HepG2 (cell line): Measurements from ENCODE around the gene HLF. TPM values are rescaled to one million over a fixed set of nuclear protein-coding genes. Genes with fewer than 3 reads are reported as not detected.

ENCODE experiments used
- ATAC-seq: fragments of 200-7000 bp; cut with Tn5 transposase; 3 replicates; pipeline ENCODE4 v1.9.1; 2020; ENCODE audit warnings: mild to moderate bottlenecking, moderate library complexity
- BruUV-seq: library from RNA; stranded (reverse); fragments of 400-500 nt; replicated peaks from 2 replicates; lab custom pipeline; 2021; lab: Mats Ljungman, UMichigan
- CTCF ChIA-PET: fragments of 300-600 bp; formaldehyde crosslinking; extraction: SDS; loops from one replicate; lab custom pipeline; 2021; ENCODE audit warnings: low total read pairs, inconsistent platforms, low intra/inter-chr PET ratio; lab: Yijun Ruan, JAX
- POLR2A ChIA-PET: fragments of 350-600 bp; sonication (Branson Sonifier 250); formaldehyde crosslinking; loops from one replicate; lab custom pipeline; 2020; ENCODE audit warnings: antibody characterized with exemption, inconsistent platforms; lab: Yijun Ruan, JAX
- DNase-seq: peaks from one replicate; pipeline ENCODE4 v3.0.0-alpha.2; 2015; ENCODE audit warnings: low spot score
- FAIRE-seq: peaks from 3 replicates; lab custom pipeline; 2011; peaks lifted over from hg19 to GRCh38; lab: Jason Lieb, UNC
- H2AFZ ChIP-seq: one replicate; pipeline ENCODE4 v1.6.1; 2011; ENCODE audit warnings: low read length, inconsistent platforms
- H3K27ac ChIP-seq: fragments of 300-600 bp; 3 replicates; pipeline ENCODE4 v1.8.0; 2011; ENCODE audit warnings: mixed run types, mild to moderate bottlenecking, mixed read lengths, low read length, inconsistent platforms; ENCODE audit not compliant: insufficient read depth; ENCODE audit errors: extremely low read length
- H3K27me3 ChIP-seq, 2 experiments: fragments of 200-600 bp in 1 of 2; 2 replicates in 1 of 2; 3 replicates in 1 of 2; pipeline versions ENCODE4 v1.6.0 to v1.8.0; 2011; ENCODE audit warnings: low read length in 2 of 2, mild to moderate bottlenecking in 2 of 2, moderate library complexity in 2 of 2, inconsistent platforms in 1 of 2; ENCODE audit not compliant: insufficient read depth in 2 of 2, control insufficient read depth in 1 of 2
- H3K36me3 ChIP-seq, 2 experiments: fragments of 200-600 bp in 1 of 2; replicated peaks in 1 of 2; 2 replicates in 1 of 2; 3 replicates in 1 of 2; pipeline versions ENCODE4 v1.5.1 to v1.8.0; 2011; ENCODE audit warnings: low read length in 2 of 2, inconsistent platforms in 1 of 2; ENCODE audit not compliant: insufficient read depth in 2 of 2, control insufficient read depth in 1 of 2
- H3K4me1 ChIP-seq: 2 replicates; pipeline ENCODE4 v1.5.1; 2012; ENCODE audit warnings: low read length, inconsistent platforms; ENCODE audit not compliant: insufficient read depth
- H3K4me2 ChIP-seq: 2 replicates; pipeline ENCODE4 v1.6.0; 2011; ENCODE audit warnings: low read depth, low read length, inconsistent platforms
- H3K4me3 ChIP-seq, 3 experiments: fragments of 200-600 bp in 1 of 3; sonication (generic), shearing (Covaris generic) in 1 of 3; replicated peaks in 1 of 3; 2 replicates each; pipeline ENCODE4 v1.5.1; 2011 to 2016; ENCODE audit warnings: low read length in 3 of 3, inconsistent platforms in 2 of 3, low read depth in 2 of 3, mild to moderate bottlenecking in 2 of 3, control low read depth in 1 of 3, mixed read lengths in 1 of 3; ENCODE audit not compliant: insufficient read depth in 1 of 3
- H3K79me2 ChIP-seq: one replicate; pipeline ENCODE4 v1.6.1; 2011; ENCODE audit warnings: low read length, inconsistent platforms; ENCODE audit not compliant: insufficient read depth
- H3K9ac ChIP-seq: 2 replicates; pipeline ENCODE4 v1.6.0; 2011; ENCODE audit warnings: mild to moderate bottlenecking, low read depth, low read length, inconsistent platforms; ENCODE audit not compliant: insufficient read depth
- H3K9me3 ChIP-seq: 2 replicates; pipeline ENCODE4 v1.5.1; 2012; ENCODE audit warnings: mild to moderate bottlenecking, low read length
- H4K20me1 ChIP-seq: 2 replicates; pipeline ENCODE4 v1.6.0; 2011; ENCODE audit warnings: inconsistent platforms, mild to moderate bottlenecking, low read length, moderate library complexity; ENCODE audit not compliant: insufficient read depth
- CAMTA2 ChIP-seq: sonication (generic); formaldehyde crosslinking; IDR thresholded peaks from 2 replicates; pipeline ENCODE4 v1.4.0; 2020; ENCODE audit warnings: mild to moderate bottlenecking, missing genetic modification reagents, borderline replicate concordance
- GLI4 ChIP-seq: sonication (generic); formaldehyde crosslinking; IDR thresholded peaks from 2 replicates; pipeline ENCODE4 v1.5.1; 2020; ENCODE audit warnings: missing genetic modification reagents, mild to moderate bottlenecking, moderate library complexity, borderline replicate concordance
- IRF1 ChIP-seq: sonication (generic); formaldehyde crosslinking; IDR thresholded peaks from 2 replicates; pipeline ENCODE4 v1.4.0; 2020; ENCODE audit warnings: low read depth, mild to moderate bottlenecking, missing genetic modification reagents
- KLF12 ChIP-seq: sonication (generic); formaldehyde crosslinking; IDR thresholded peaks from 2 replicates; pipeline ENCODE4 v1.4.0; 2020; ENCODE audit warnings: missing genetic modification reagents, borderline replicate concordance
- MLXIP ChIP-seq: sonication (generic); formaldehyde crosslinking; IDR thresholded peaks from 2 replicates; pipeline ENCODE4 v1.9.0; 2021; ENCODE audit warnings: missing genetic modification reagents, borderline replicate concordance
- SKI ChIP-seq: fragments of 450-650 bp; IDR thresholded peaks from one replicate; pipeline ENCODE4 v1.6.1; 2018; ENCODE audit warnings: mild to moderate bottlenecking; ENCODE audit not compliant: partially characterized antibody
- TCF7L2 ChIP-seq: IDR thresholded peaks from 2 replicates; pipeline ENCODE4 v1.6.1; 2011; ENCODE audit warnings: mild to moderate bottlenecking, low read depth, low read length, moderate library complexity
- TRAFD1 ChIP-seq: sonication (generic); formaldehyde crosslinking; IDR thresholded peaks from 2 replicates; pipeline ENCODE4 v1.5.1; 2020; ENCODE audit warnings: missing genetic modification reagents, mild to moderate bottlenecking, borderline replicate concordance
- ZFP36 ChIP-seq: fragments of 150-350 bp; IDR thresholded peaks from 2 replicates; pipeline ENCODE4 v1.6.1; 2018; ENCODE audit warnings: borderline replicate concordance, low read length, low read depth; ENCODE audit not compliant: partially characterized antibody
- ZMYM2 ChIP-seq: sonication (generic); formaldehyde crosslinking; IDR thresholded peaks from 2 replicates; pipeline ENCODE4 v1.8.0; 2022; ENCODE audit warnings: mild to moderate bottlenecking, missing genetic modification reagents
- ZNF292 ChIP-seq: sonication (generic); formaldehyde crosslinking; IDR thresholded peaks from 2 replicates; pipeline ENCODE4 v1.8.1; 2022; ENCODE audit warnings: mild to moderate bottlenecking, low read depth, missing genetic modification reagents, borderline replicate concordance
- ZNF343 ChIP-seq: sonication (generic); formaldehyde crosslinking; IDR thresholded peaks from 2 replicates; pipeline ENCODE4 v1.4.0; 2020; ENCODE audit warnings: mild to moderate bottlenecking, missing genetic modification reagents
- ZNF572 ChIP-seq: sonication (generic); formaldehyde crosslinking; IDR thresholded peaks from 2 replicates; pipeline ENCODE4 v1.5.1; 2020; ENCODE audit warnings: mild to moderate bottlenecking, missing genetic modification reagents
- ZNF710 ChIP-seq: sonication (generic); formaldehyde crosslinking; IDR thresholded peaks from 2 replicates; pipeline ENCODE4 v1.5.0; 2020; ENCODE audit warnings: mild to moderate bottlenecking, missing genetic modification reagents, borderline replicate concordance
- ZNF747 ChIP-seq: sonication (generic); formaldehyde crosslinking; IDR thresholded peaks from 2 replicates; pipeline ENCODE4 v1.8.1; 2023; ENCODE audit warnings: missing genetic modification reagents, mild to moderate bottlenecking, borderline replicate concordance
- WGBS: methylation state at CpG from one replicate; pipeline ENCODE4 v1.1.6; 2017; ENCODE audit warnings: low lambda C conversion rate; 5-methylcytosine and 5-hydroxymethylcytosine counted together
- in situ Hi-C: cut with HindIII; loops from 2 replicates; pipeline ENCODE4 v1.10.0; 2017; ENCODE audit warnings: low pct_unique_long_range_greater_than_20kb; ENCODE audit not compliant: extremely low pct_ligation_motif_present
- intact Hi-C: fragments of 100-400 bp; cut with micrococcal nuclease; formaldehyde crosslinking; loops from one replicate; pipeline ENCODE4 v1.10.0; 2022; ENCODE audit not compliant: unreplicated experiment
- polyA plus RNA-seq, 8 experiments: library from polyadenylated mRNA; depleted of rRNA in 3 of 8; stranded (reverse) in 7 of 8; unstranded in 1 of 8; fragments of >200 nt; fragmentation: Illumina TruSeq in 4 of 8; extraction: Trizol in 4 of 8; gene quantifications; 2 replicates each; pipeline versions ENCODE4 v1.2.1 to v1.2.3, GENCODE V29; 2011 to 2016; ENCODE audit warnings: low read depth in 4 of 8, missing spikeins in 1 of 8, mixed read lengths in 1 of 8; ENCODE audit not compliant: insufficient read depth in 1 of 8
- total RNA-seq, 5 experiments: library from RNA; depleted of rRNA; stranded (reverse); fragments of >200 nt; fragmentation: Illumina TruSeq; extraction: Trizol; gene quantifications; 2 replicates each; pipeline ENCODE4 v1.2.3, GENCODE V29; 2016; ENCODE audit warnings: low read depth in 1 of 5

The HLF gene
- total and polyA plus RNA-seq, 2 of the 13 experiments (the other 11 are each of a cell fraction or from before 2014, with no cell fraction given): 202 to 346 TPM

- Histone ChIP-seq H4K20me1 (peaks cover 34% of the 10 kb centered on the region), H3K79me2 (peaks cover 99% of the 10 kb centered on the region), H3K36me3 (peaks cover 43 to 84% of the 10 kb centered on the region in 2 experiments), H2AFZ (no peak overlapping the region), H3K27me3 (no peaks in the 10 kb centered on the region), H3K27ac (peak overlapping the region; percentile 38), H3K4me2 (no peak overlapping the region; the same call in 1 of the 2 replicates), H3K9me3 (no peaks in the 10 kb centered on the region), H3K4me3 (no peak overlapping the region), H3K4me1 (peaks cover 100% of the 10 kb centered on the region), H3K9ac (no peak overlapping the region)
- POLR2A ChIA-PET: interaction anchor here (1.1 to 2.8 kb wide), 8 partner anchors 10 to 56 kb away, joined by 3 to 18 read pairs (median 4); no protein-coding TSS in a partner anchor
- FAIRE-seq: no peak
- 92% methylated on average over 13 of the region's 13 CpGs for WGBS
- intact Hi-C loops (loop anchor here (2.0 kb wide), 1 partner anchor 239 kb away; no protein-coding TSS in a partner anchor), in situ Hi-C loops (no loop called here)
- no peak for DNase-seq
- CTCF ChIA-PET: no interaction called here
- no TSS peak for BruUV-seq
- peak; percentile 16; the same call in 2 of the 3 replicates for ATAC-seq
- TF ChIP-seq ZFP36 (no peak), IRF1 (CRISPR knock-in tag) (no peak), TRAFD1 (no peak), MLXIP (no peak), KLF12 (CRISPR knock-in tag) (no peak), ZNF710 (peak; percentile 65; the same call in 1 of the 2 replicates), ZMYM2 (CRISPR knock-in tag) (no peak), ZNF292 (CRISPR knock-in tag) (no peak), ZNF747 (CRISPR knock-in tag) (no peak), CAMTA2 (CRISPR knock-in tag) (no peak), TCF7L2 (no peak), SKI (no peak), ZNF572 (CRISPR knock-in tag) (no peak), ZNF343 (CRISPR knock-in tag) (no peak), GLI4 (0 out of 2 replicates have a peak, but pooled peaks have one; percentile 14)
Observed at GRCh38 chr17:55294042-55294751, 29.4 kb downstream of the HLF start.
